Ishikawa (cell line): ENCODE results near the gene FOXC1.

Experiments
- CREB1 ChIP-seq: IDR thresholded peaks from 2 replicates; pipeline ENCODE4 v1.6.1; 2012; ENCODE audit warnings: low read depth
- EP300 ChIP-seq: IDR thresholded peaks from 2 replicates; pipeline ENCODE4 v1.6.1; 2012; ENCODE audit warnings: borderline replicate concordance
- FOXM1 ChIP-seq: IDR thresholded peaks from 2 replicates; pipeline ENCODE4 v1.6.1; 2012; ENCODE audit warnings: low read depth, borderline replicate concordance
- TEAD4 ChIP-seq: IDR thresholded peaks from 2 replicates; pipeline ENCODE4 v1.6.1; 2012
- TF ChIP-seq, protein P1 (sequence below): IDR thresholded peaks from 2 replicates; pipeline ENCODE4 v1.6.1; 2012; ENCODE audit warnings: low read depth, mild to moderate bottlenecking
- TF ChIP-seq, protein P2 (sequence below): IDR thresholded peaks from 2 replicates; pipeline ENCODE4 v1.6.1; 2012

DNA sequence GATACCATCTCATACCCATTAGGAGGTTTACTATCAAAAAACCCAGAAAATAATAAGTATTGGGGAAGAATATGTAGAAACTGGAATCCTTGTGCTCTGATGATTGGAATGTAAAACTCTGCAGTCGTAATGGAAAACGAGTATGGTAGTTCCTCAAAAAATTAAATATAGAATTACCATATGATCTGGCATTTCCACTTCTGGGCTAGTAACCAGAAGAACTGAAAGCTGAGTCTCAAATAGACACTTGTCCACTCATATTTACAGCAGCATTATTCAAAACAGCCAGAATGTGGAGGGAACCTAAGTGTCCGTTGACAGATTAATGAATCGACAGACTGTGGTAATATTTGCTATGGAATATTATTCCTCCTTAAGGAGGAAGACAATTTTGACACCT, 44.3 kb downstream of the FOXC1 start:
- TF ChIP-seq EP300: no peak
- TF ChIP-seq, protein P1, sequence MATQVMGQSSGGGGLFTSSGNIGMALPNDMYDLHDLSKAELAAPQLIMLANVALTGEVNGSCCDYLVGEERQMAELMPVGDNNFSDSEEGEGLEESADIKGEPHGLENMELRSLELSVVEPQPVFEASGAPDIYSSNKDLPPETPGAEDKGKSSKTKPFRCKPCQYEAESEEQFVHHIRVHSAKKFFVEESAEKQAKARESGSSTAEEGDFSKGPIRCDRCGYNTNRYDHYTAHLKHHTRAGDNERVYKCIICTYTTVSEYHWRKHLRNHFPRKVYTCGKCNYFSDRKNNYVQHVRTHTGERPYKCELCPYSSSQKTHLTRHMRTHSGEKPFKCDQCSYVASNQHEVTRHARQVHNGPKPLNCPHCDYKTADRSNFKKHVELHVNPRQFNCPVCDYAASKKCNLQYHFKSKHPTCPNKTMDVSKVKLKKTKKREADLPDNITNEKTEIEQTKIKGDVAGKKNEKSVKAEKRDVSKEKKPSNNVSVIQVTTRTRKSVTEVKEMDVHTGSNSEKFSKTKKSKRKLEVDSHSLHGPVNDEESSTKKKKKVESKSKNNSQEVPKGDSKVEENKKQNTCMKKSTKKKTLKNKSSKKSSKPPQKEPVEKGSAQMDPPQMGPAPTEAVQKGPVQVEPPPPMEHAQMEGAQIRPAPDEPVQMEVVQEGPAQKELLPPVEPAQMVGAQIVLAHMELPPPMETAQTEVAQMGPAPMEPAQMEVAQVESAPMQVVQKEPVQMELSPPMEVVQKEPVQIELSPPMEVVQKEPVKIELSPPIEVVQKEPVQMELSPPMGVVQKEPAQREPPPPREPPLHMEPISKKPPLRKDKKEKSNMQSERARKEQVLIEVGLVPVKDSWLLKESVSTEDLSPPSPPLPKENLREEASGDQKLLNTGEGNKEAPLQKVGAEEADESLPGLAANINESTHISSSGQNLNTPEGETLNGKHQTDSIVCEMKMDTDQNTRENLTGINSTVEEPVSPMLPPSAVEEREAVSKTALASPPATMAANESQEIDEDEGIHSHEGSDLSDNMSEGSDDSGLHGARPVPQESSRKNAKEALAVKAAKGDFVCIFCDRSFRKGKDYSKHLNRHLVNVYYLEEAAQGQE: no peak
- TF ChIP-seq CREB1: no peak
- no peak for TF ChIP-seq FOXM1
- TF ChIP-seq, protein P2, sequence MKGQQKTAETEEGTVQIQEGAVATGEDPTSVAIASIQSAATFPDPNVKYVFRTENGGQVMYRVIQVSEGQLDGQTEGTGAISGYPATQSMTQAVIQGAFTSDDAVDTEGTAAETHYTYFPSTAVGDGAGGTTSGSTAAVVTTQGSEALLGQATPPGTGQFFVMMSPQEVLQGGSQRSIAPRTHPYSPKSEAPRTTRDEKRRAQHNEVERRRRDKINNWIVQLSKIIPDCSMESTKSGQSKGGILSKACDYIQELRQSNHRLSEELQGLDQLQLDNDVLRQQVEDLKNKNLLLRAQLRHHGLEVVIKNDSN: no peak
- no peak for TF ChIP-seq TEAD4
